IPS-20b (cell line): ENCODE data around the gene U2AF2.

Experiments
- H3K27ac ChIP-seq: one replicate; pipeline ENCODE4 v1.5.1; 2013; ENCODE audit warnings: low read length
- H3K27me3 ChIP-seq: 2 replicates; pipeline ENCODE4 v1.6.1; 2013; ENCODE audit warnings: mild to moderate bottlenecking, low read length, inconsistent platforms; ENCODE audit not compliant: insufficient read depth
- H3K36me3 ChIP-seq: 2 replicates; pipeline ENCODE4 v1.6.1; 2013; ENCODE audit warnings: low read depth, mild to moderate bottlenecking, inconsistent platforms, low read length, moderate library complexity; ENCODE audit not compliant: insufficient read depth
- H3K4me1 ChIP-seq: 2 replicates; pipeline ENCODE4 v1.6.1; 2013; ENCODE audit warnings: mild to moderate bottlenecking, control low read depth, inconsistent platforms, low read length, moderate library complexity; ENCODE audit not compliant: insufficient read depth
- H3K4me3 ChIP-seq: 2 replicates; pipeline ENCODE4 v1.5.1; 2013; ENCODE audit warnings: mild to moderate bottlenecking, low read length, inconsistent platforms
- H3K9ac ChIP-seq: 2 replicates; pipeline ENCODE4 v1.6.1; 2013; ENCODE audit warnings: low read depth, mild to moderate bottlenecking, inconsistent platforms, low read length, moderate library complexity
- H3K9me3 ChIP-seq: 2 replicates; pipeline ENCODE4 v1.6.1; 2013; ENCODE audit warnings: mild to moderate bottlenecking, low read depth, low read length, inconsistent platforms; ENCODE audit not compliant: insufficient read depth

The U2AF2 gene

DNA sequence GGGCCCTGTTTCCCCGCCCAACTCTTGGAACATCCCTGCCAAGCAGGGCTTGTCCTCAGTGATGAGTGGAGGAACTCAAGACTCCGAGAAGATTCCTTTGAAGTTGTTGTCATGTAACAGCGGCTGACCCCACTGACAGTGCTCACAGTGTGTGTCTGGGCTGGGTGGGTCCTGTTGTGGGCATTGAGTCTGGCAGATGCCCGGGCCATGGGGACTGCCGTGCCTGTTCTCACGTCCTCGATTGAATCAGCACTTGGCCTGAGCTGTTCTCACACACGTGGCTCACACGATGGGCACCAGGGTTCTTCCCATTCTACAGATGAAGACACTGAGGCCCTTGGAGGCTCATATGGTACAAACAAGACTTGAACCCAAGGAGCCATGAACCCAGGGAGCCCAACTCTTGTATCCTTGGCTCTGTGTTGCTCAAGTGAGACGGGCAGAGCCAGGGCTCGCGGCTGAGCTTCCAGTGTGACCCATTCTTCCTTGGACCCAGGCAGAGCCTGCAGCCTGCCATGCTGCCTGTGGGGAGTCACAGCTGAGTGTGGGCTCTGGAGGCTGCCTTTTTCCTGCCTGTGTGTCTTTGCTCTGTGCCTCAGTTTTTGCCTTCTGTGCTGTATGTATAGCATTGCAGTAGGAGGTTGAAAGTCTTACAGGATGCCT, 11.6 kb downstream of the U2AF2 start:
- Histone ChIP-seq H3K4me3 (no peak overlapping the region), H3K9ac (no peak overlapping the region), H3K27ac (no peak overlapping the region), H3K9me3 (no peaks in the 10 kb centered on the region), H3K27me3 (no peaks in the 10 kb centered on the region), H3K36me3 (peaks cover 95% of the 10 kb centered on the region), H3K4me1 (no peaks in the 10 kb centered on the region)

- H3K9ac ChIP-seq, result no peak overlapping the region
- peaks cover 91% of the 10 kb centered on the region for H3K36me3 ChIP-seq
- no peaks in the 10 kb centered on the region for H3K4me1 ChIP-seq
- H3K27me3 ChIP-seq, result no peaks in the 10 kb centered on the region
- no peak overlapping the region for H3K4me3 ChIP-seq
- H3K9me3 ChIP-seq, result no peaks in the 10 kb centered on the region
- H3K27ac ChIP-seq, result no peak overlapping the region
Observed at GRCh38 chr19:55667006-55667381, 12.2 kb downstream of the U2AF2 start.

GRCh38 chr19:55667511-55667910, 12.7 kb downstream of the U2AF2 start:
- no peak overlapping the region for H3K9ac ChIP-seq
- H3K36me3 ChIP-seq, result peaks cover 91% of the 10 kb centered on the region
- H3K9me3 ChIP-seq, result no peaks in the 10 kb centered on the region

GRCh38 chr19:55667958-55668357, 13.1 kb downstream of the U2AF2 start:
- no peaks in the 10 kb centered on the region for H3K9me3 ChIP-seq
- H3K36me3 ChIP-seq, result peaks cover 90% of the 10 kb centered on the region
- no peak overlapping the region for H3K9ac ChIP-seq

More at GRCh38 chr19:55667511-55667910, 12.7 kb downstream of the U2AF2 start:
- Histone ChIP-seq H3K4me3 (no peak overlapping the region), H3K4me1 (no peaks in the 10 kb centered on the region), H3K27ac (no peak overlapping the region), H3K27me3 (no peaks in the 10 kb centered on the region)

GRCh38 chr19:55668603-55669348, 13.9 kb downstream of the U2AF2 start:
- Histone ChIP-seq H3K4me1 (peaks cover 6% of the 10 kb centered on the region; the same call in 1 of the 2 replicates), H3K27ac (no peak overlapping the region), H3K36me3 (peaks cover 90% of the 10 kb centered on the region), H3K27me3 (no peaks in the 10 kb centered on the region), H3K9me3 (no peaks in the 10 kb centered on the region), H3K9ac (no peak overlapping the region), H3K4me3 (no peak overlapping the region)

More at GRCh38 chr19:55667958-55668357, 13.1 kb downstream of the U2AF2 start:
- Histone ChIP-seq H3K4me1 (no peaks in the 10 kb centered on the region), H3K4me3 (no peak overlapping the region), H3K27ac (no peak overlapping the region), H3K27me3 (no peaks in the 10 kb centered on the region)

GRCh38 chr19:55669418-55670279, 14.8 kb downstream of the U2AF2 start:
- no peak overlapping the region for H3K27ac ChIP-seq
- H3K4me3 ChIP-seq, result no peak overlapping the region
- no peak overlapping the region for H3K9ac ChIP-seq
- peaks cover 82% of the 10 kb centered on the region for H3K36me3 ChIP-seq
- H3K9me3 ChIP-seq, result no peaks in the 10 kb centered on the region
- peaks cover 6% of the 10 kb centered on the region; the same call in 1 of the 2 replicates for H3K4me1 ChIP-seq
- no peaks in the 10 kb centered on the region for H3K27me3 ChIP-seq

GRCh38 chr19:55670280-55671053, 15.6 kb downstream of the U2AF2 start:
- H3K4me1 ChIP-seq, result peaks cover 6% of the 10 kb centered on the region; the same call in 1 of the 2 replicates

GRCh38 chr19:55671054-55671378, 16.2 kb downstream of the U2AF2 start:
- peaks cover 9% of the 10 kb centered on the region; the same call in 1 of the 2 replicates for H3K4me1 ChIP-seq
- H3K4me3 ChIP-seq, result no peak overlapping the region
- peaks cover 68% of the 10 kb centered on the region for H3K36me3 ChIP-seq
- no peak overlapping the region for H3K27ac ChIP-seq
- no peaks in the 10 kb centered on the region for H3K27me3 ChIP-seq
- H3K9ac ChIP-seq, result no peak overlapping the region
- H3K9me3 ChIP-seq, result no peaks in the 10 kb centered on the region

More at GRCh38 chr19:55670280-55671053, 15.6 kb downstream of the U2AF2 start:
- no peak overlapping the region for H3K9ac ChIP-seq
- no peaks in the 10 kb centered on the region for H3K27me3 ChIP-seq
- H3K36me3 ChIP-seq, result peaks cover 74% of the 10 kb centered on the region
- H3K27ac ChIP-seq, result no peak overlapping the region
- H3K9me3 ChIP-seq, result no peaks in the 10 kb centered on the region
- H3K4me3 ChIP-seq, result no peak overlapping the region

GRCh38 chr19:55672418-55672817, 17.6 kb downstream of the U2AF2 start:
- Histone ChIP-seq H3K9me3 (no peaks in the 10 kb centered on the region), H3K27ac (no peak overlapping the region), H3K27me3 (no peaks in the 10 kb centered on the region), H3K4me3 (no peak overlapping the region), H3K9ac (no peak overlapping the region), H3K36me3 (peaks cover 54% of the 10 kb centered on the region), H3K4me1 (peaks cover 10% of the 10 kb centered on the region; the same call in 1 of the 2 replicates)

DNA sequence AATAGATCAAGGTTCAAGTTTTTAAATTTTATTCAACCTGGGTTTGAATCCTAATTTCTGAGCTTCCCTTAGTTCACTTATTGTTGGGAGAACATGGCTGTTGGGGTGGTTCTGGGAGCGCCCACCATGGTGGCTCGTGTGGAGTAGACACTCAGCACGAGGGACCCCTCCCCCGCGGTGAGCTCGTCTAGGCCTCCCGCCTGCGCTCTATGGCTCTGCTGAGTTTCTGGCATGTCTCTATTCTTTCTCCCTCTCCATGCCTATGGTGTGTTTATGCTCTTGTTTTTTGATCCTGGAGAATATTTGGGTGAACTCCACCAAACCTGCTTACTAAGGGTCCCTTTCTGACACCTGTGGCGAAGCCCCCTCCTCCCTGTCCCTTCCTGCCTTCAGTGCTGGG, 18.6 kb downstream of the U2AF2 start:
- H3K27ac ChIP-seq, result no peak overlapping the region
- peaks cover 10% of the 10 kb centered on the region; the same call in 1 of the 2 replicates for H3K4me1 ChIP-seq
- no peaks in the 10 kb centered on the region for H3K27me3 ChIP-seq
- peaks cover 50% of the 10 kb centered on the region for H3K36me3 ChIP-seq
- no peaks in the 10 kb centered on the region for H3K9me3 ChIP-seq
- H3K4me3 ChIP-seq, result no peak overlapping the region
- H3K9ac ChIP-seq, result no peak overlapping the region

GRCh38 chr19:55673889-55674288, 19.1 kb downstream of the U2AF2 start:
- H3K27ac ChIP-seq, result no peak overlapping the region
- no peaks in the 10 kb centered on the region for H3K27me3 ChIP-seq
- H3K9ac ChIP-seq, result no peak overlapping the region
- no peak overlapping the region for H3K4me3 ChIP-seq
- peaks cover 10% of the 10 kb centered on the region; the same call in 1 of the 2 replicates for H3K4me1 ChIP-seq
- peaks cover 50% of the 10 kb centered on the region for H3K36me3 ChIP-seq
- no peaks in the 10 kb centered on the region for H3K9me3 ChIP-seq
